ENCODE data around the gene PCCA.

GRCh38 chr13:100356889-100357288 is 268.0 kb downstream of the PCCA start:
- TF ChIP-seq POLR2A (IDR thresholded peaks at IDR 0.05) = no peak
- no peak for TF ChIP-seq CTCF (IDR thresholded peaks at IDR 0.05)

Data from Peyer's patch (tissue), 4 donors.